Trophoblast cell (in vitro differentiated cells and primary cell): Measurements from ENCODE around the gene SPI1.

Experiments used
- DNase-seq, 2 donors: peaks; one replicate each; pipeline ENCODE4 v3.0.0-alpha.2; 2016
- H2AFZ ChIP-seq: 2 replicates; pipeline ENCODE4 v1.6.1; 2013; ENCODE audit warnings: low read length, moderate library complexity, mild to moderate bottlenecking; ENCODE audit not compliant: insufficient read depth, poor library complexity
- H2AK5ac ChIP-seq: 2 replicates; pipeline ENCODE4 v1.6.1; 2013; ENCODE audit warnings: mild to moderate bottlenecking, low read length
- H2BK120ac ChIP-seq: 2 replicates; pipeline ENCODE4 v1.6.1; 2013; ENCODE audit warnings: low read length, mild to moderate bottlenecking, moderate library complexity; ENCODE audit not compliant: insufficient read depth, poor library complexity
- H2BK12ac ChIP-seq: 2 replicates; pipeline ENCODE4 v1.6.1; 2013; ENCODE audit warnings: mild to moderate bottlenecking, low read length, moderate library complexity
- H2BK5ac ChIP-seq: 2 replicates; pipeline ENCODE4 v1.6.1; 2013; ENCODE audit warnings: low read length, low read depth, moderate library complexity, mild to moderate bottlenecking; ENCODE audit not compliant: poor library complexity
- H3K14ac ChIP-seq: 2 replicates; pipeline ENCODE4 v1.6.1; 2013; ENCODE audit warnings: mild to moderate bottlenecking, low read length
- H3K18ac ChIP-seq: 2 replicates; pipeline ENCODE4 v1.6.1; 2013; ENCODE audit warnings: mild to moderate bottlenecking, low read length
- H3K23ac ChIP-seq: 2 replicates; pipeline ENCODE4 v1.6.1; 2013; ENCODE audit warnings: low read length
- H3K27ac ChIP-seq: 2 replicates; pipeline ENCODE4 v1.5.1; 2013; ENCODE audit warnings: low read depth, mild to moderate bottlenecking, inconsistent platforms, low read length, moderate library complexity
- H3K27me3 ChIP-seq: 2 replicates; pipeline ENCODE4 v1.6.1; 2013; ENCODE audit warnings: inconsistent platforms, mild to moderate bottlenecking, low read length, moderate library complexity; ENCODE audit not compliant: insufficient read depth
- H3K36me3 ChIP-seq, 2 experiments: 1 replicate in 1 of 2; 2 replicates in 1 of 2; pipeline ENCODE4 v1.6.1; 2013; ENCODE audit warnings: low read length in 2 of 2, mild to moderate bottlenecking in 2 of 2, moderate library complexity in 1 of 2; ENCODE audit not compliant: insufficient read depth in 2 of 2, control insufficient read depth in 1 of 2
- H3K4ac ChIP-seq: 2 replicates; pipeline ENCODE4 v1.6.1; 2013; ENCODE audit warnings: low read depth, mild to moderate bottlenecking, low read length, moderate library complexity
- H3K4me1 ChIP-seq, 2 experiments: 1 replicate in 1 of 2; 2 replicates in 1 of 2; pipeline ENCODE4 v1.6.1; 2013; ENCODE audit warnings: low read length in 2 of 2, mild to moderate bottlenecking in 2 of 2, moderate library complexity in 1 of 2; ENCODE audit not compliant: insufficient read depth in 2 of 2, control insufficient read depth in 1 of 2
- H3K4me2 ChIP-seq: 2 replicates; pipeline ENCODE4 v1.6.1; 2013; ENCODE audit warnings: inconsistent platforms, mild to moderate bottlenecking, low read length, moderate library complexity
- H3K4me3 ChIP-seq: 2 replicates; pipeline ENCODE4 v1.5.1; 2013; ENCODE audit warnings: mild to moderate bottlenecking, low read depth, low read length, inconsistent platforms
- H3K79me1 ChIP-seq: one replicate; pipeline ENCODE4 v1.6.1; 2013; ENCODE audit warnings: low read length
- H3K79me2 ChIP-seq: 2 replicates; pipeline ENCODE4 v1.6.1; 2013; ENCODE audit warnings: low read length, mild to moderate bottlenecking; ENCODE audit not compliant: control insufficient read depth, insufficient read depth, poor library complexity
- H3K9ac ChIP-seq: 2 replicates; pipeline ENCODE4 v1.6.1; 2013; ENCODE audit warnings: mild to moderate bottlenecking, low read length
- H3K9me3 ChIP-seq: 2 replicates; pipeline ENCODE4 v1.6.1; 2013; ENCODE audit warnings: low read depth, mild to moderate bottlenecking, control low read depth, inconsistent platforms, low read length; ENCODE audit not compliant: insufficient read depth
- H4K12ac ChIP-seq: 2 replicates; pipeline ENCODE4 v1.6.1; 2013; ENCODE audit warnings: low read depth, mild to moderate bottlenecking, low read length, moderate library complexity
- H4K8ac ChIP-seq: 2 replicates; pipeline ENCODE4 v1.6.1; 2013; ENCODE audit warnings: low read depth, mild to moderate bottlenecking, low read length, moderate library complexity
- H4K91ac ChIP-seq: one replicate; pipeline ENCODE4 v1.6.1; 2013; ENCODE audit warnings: low read depth, mild to moderate bottlenecking, low read length, moderate library complexity
- WGBS: extraction: QIAGEN DNeasy Blood & Tissue Kit; methylation state at CpG from one replicate; pipeline ENCODE4 v1.1.7; 2013; ENCODE audit warnings: missing lambda C conversion rate; ENCODE audit not compliant: insufficient read length, insufficient coverage; ENCODE audit errors: extremely low coverage; 5-methylcytosine and 5-hydroxymethylcytosine counted together

The SPI1 gene

DNA sequence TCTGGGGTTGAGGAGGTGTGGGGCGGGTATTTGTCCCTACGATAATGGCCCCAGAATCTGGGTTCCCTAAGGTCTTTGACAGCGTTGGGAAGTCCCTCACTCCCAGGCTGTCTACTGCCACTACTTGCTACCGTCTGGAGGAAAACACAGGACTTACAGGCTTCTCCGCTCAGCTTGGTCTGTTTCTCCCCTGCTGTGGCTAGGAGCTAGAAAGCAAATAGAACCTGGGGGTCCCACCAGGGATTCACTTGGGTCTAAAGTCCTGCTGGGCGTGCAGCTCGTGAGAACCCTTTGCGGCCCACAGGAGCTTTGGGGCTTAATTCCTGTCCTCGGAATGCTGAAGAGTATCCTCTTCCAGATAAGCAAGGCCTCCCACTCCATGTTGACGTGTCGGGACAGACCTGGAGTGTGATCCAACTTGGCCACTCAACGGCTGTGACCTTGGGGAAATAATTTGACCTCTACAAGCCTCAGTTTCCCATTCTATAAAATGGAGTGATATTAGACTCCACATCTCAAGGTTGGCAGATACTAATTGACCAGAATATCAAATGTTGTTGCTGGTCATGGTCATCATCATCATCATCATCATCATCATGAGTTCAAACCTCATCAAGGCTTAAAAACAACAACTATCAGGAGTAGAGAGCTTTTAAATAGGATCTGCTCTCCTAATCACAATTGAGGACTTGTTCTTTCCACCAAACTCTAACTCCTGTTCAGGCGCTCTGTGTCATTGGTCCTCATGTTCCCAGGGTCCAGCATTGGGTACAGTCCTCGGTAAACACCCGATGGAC lies 24.2 kb downstream of the SPI1 start:
- Histone ChIP-seq H3K18ac (no peak overlapping the region), H3K36me3 (no peaks in the 10 kb centered on the region), H2BK12ac (no peak overlapping the region), H3K4me2 (peak overlapping the region; percentile 63), H3K4me1 (peaks cover 0 to 6% of the 10 kb centered on the region in 2 experiments), H2AK5ac (no peak overlapping the region), H2BK5ac (no peak overlapping the region), H3K79me1 (no peaks in the 10 kb centered on the region), H4K12ac (no peak overlapping the region), H3K14ac (no peak overlapping the region), H4K91ac (no peak overlapping the region), H3K79me2 (no peaks in the 10 kb centered on the region), H2AFZ (no peak overlapping the region), H3K4ac (no peak overlapping the region), H3K9ac (no peak overlapping the region), H3K23ac (no peak overlapping the region), H2BK120ac (no peak overlapping the region), H3K27ac (no peak overlapping the region), H3K4me3 (no peak overlapping the region), H3K9me3 (peaks cover 22% of the 10 kb centered on the region), H3K27me3 (no peaks in the 10 kb centered on the region), H4K8ac (no peak overlapping the region)
- WGBS = no CpG with 5 or more reads among the region's 15 CpGs
- DNase-seq = no peak

DNA sequence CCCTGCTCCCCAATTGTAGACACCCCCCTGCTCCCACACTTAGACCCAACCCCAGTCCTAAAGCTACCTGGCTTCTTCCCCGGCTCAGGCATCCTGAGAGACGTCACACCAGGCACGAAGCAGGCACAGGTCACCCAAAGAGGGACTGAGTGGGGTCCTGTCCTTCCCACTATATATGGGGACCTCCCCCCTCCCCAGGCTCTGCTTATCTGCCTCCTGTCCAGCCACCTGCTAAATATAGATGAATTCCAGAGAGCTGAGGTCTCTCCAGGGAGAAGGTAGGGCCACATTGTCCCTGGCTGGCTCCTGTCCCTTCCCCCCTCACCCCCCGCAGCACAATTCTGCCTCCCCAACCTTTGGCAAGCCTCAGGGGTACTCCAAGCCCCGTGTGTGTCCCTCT lies 25.8 kb downstream of the SPI1 start, which contains the start of gene MYBPC3:
MYBPC3 (minus strand) TSS at position 147 of the 400 bp plus-strand sequence; CDS start at position 92, 55 bp downstream.
- no peak within 1 kb of the TSS for H3K4ac ChIP-seq
- H3K9me3 ChIP-seq = peaks cover 18% of the 10 kb centered on the region
- H4K91ac ChIP-seq = no peak within 1 kb of the TSS
- H2AK5ac ChIP-seq = no peak within 1 kb of the TSS
- no peaks in the 10 kb centered on the region for H3K36me3 ChIP-seq
- H2AFZ ChIP-seq = no peak within 1 kb of the TSS
- no peak within 1 kb of the TSS for H2BK120ac ChIP-seq
- no peaks in the 10 kb centered on the region for H3K79me1 ChIP-seq
- H3K27me3 ChIP-seq = no peaks in the 10 kb centered on the region
- DNase-seq = no peak
- H4K12ac ChIP-seq = no peak within 1 kb of the TSS
- no peaks in the 10 kb centered on the region for H3K79me2 ChIP-seq
- no peak within 1 kb of the TSS for H2BK12ac ChIP-seq
- no CpG with 5 or more reads among the region's 5 CpGs for WGBS
- no peak within 1 kb of the TSS for H3K14ac ChIP-seq
- no peak within 1 kb of the TSS for H3K4me2 ChIP-seq
- H3K9ac ChIP-seq = no peak within 1 kb of the TSS
- H3K27ac ChIP-seq = no peak within 1 kb of the TSS
- H3K18ac ChIP-seq = no peak within 1 kb of the TSS
- H4K8ac ChIP-seq = no peak within 1 kb of the TSS
- H2BK5ac ChIP-seq = no peak within 1 kb of the TSS
- no peak within 1 kb of the TSS for H3K23ac ChIP-seq
- peak within 1 kb of the TSS; percentile 14 for H3K4me3 ChIP-seq
- peaks cover 0 to 6% of the 10 kb centered on the region in 2 experiments for H3K4me1 ChIP-seq

DNA sequence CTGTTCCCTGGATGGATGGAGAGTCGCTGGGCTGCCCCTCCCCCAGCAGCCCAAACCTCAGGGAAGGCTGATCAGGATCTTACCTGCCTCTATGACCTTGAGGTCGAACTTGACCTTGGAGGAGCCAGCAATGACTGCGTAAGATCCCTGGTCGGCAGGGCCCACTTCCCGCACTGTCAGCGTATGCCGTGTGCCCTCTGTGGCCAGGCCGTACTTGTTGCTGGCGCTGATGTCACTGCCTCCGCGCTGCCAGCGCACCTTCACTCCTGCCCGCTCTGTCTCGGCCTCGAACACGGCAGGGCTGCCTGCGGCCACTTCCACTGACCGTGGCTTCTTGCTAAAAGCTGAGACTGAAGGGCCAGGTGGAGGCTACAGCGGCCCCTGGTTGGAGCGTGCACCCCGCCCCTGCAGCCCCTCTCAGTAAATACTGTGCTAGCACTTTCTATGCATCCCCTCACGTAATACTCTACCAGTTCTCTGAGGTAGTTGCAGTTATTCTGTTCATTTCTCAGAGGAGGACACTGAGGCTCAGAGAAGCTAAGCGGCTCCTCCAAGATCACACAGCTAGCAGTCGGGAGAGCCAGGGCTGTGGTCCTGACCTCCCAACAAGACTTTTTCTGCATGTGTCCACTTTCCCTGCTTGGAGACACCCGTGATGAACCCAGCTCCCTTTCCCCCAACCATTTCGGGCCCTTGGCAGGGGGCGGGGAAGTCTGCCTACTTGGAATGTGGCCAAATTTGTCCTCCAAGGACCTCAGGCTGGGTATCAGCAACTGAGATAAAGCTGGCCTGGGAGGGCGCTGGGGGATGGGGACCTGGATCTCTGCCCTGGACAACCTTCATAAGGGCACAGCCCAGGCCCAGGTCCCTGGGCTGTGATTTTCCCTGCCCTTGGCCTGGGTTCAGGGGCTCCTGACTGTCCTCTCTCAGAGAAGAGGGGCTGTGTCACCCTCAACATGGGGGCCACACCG lies 26.9 kb downstream of the SPI1 start:
- Histone ChIP-seq H3K4ac (no peak overlapping the region), H3K4me3 (peak overlapping the region; percentile 14), H2AFZ (no peak overlapping the region), H2BK12ac (no peak overlapping the region), H2BK120ac (no peak overlapping the region), H3K23ac (no peak overlapping the region), H4K91ac (no peak overlapping the region), H4K8ac (no peak overlapping the region), H3K14ac (no peak overlapping the region), H3K27me3 (no peaks in the 10 kb centered on the region), H3K27ac (no peak overlapping the region), H3K36me3 (no peaks in the 10 kb centered on the region), H3K4me2 (no peak overlapping the region), H3K79me2 (no peaks in the 10 kb centered on the region), H3K18ac (no peak overlapping the region), H3K9me3 (peaks cover 8% of the 10 kb centered on the region), H3K4me1 (peaks cover 0 to 6% of the 10 kb centered on the region in 2 experiments), H3K9ac (no peak overlapping the region), H2BK5ac (no peak overlapping the region), H4K12ac (no peak overlapping the region), H2AK5ac (no peak overlapping the region), H3K79me1 (no peaks in the 10 kb centered on the region)
- WGBS = no CpG with 5 or more reads among the region's 29 CpGs
- DNase-seq = no peak

DNA sequence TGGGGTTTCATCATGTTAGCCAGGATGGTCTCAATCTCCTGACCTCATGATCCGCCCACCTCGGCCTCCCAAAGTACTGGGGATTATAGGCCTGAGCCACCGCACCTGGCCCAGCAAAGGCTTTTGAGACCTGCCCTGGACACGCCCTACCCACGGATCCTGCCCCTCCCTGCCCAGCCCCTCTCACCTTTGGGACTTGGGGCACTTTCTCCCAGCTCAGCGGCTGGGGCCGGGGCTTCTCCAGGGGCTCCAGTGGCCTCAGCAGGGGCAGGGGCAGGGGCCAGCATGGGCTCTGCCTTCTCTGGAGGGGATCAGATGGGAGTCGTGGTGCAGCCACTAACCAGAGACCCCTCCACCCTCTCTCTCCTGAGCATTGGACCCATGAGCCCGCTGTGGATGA lies 28.0 kb downstream of the SPI1 start:
- WGBS = no CpG with 5 or more reads among the region's 9 CpGs

More for the DNA sequence above, 28.0 kb downstream of the SPI1 start:
- H2AK5ac ChIP-seq = no peak overlapping the region
- no peak overlapping the region for H3K4ac ChIP-seq
- H3K4me2 ChIP-seq = no peak overlapping the region
- H3K9me3 ChIP-seq = no peaks in the 10 kb centered on the region
- no peak overlapping the region for H3K23ac ChIP-seq
- no peak overlapping the region for H3K9ac ChIP-seq
- H3K4me1 ChIP-seq = peaks cover 0 to 2% of the 10 kb centered on the region in 2 experiments
- no peaks in the 10 kb centered on the region for H3K27me3 ChIP-seq
- no peak for DNase-seq
- no peaks in the 10 kb centered on the region for H3K36me3 ChIP-seq
- no peak overlapping the region for H2BK120ac ChIP-seq
- H4K12ac ChIP-seq = no peak overlapping the region
- no peak overlapping the region for H2AFZ ChIP-seq
- no peak overlapping the region for H2BK5ac ChIP-seq
- H4K8ac ChIP-seq = no peak overlapping the region
- H3K18ac ChIP-seq = no peak overlapping the region
- no peak overlapping the region for H2BK12ac ChIP-seq
- H3K79me2 ChIP-seq = no peaks in the 10 kb centered on the region
- no peaks in the 10 kb centered on the region for H3K79me1 ChIP-seq
- H3K4me3 ChIP-seq = no peak overlapping the region
- no peak overlapping the region for H3K27ac ChIP-seq
- H4K91ac ChIP-seq = no peak overlapping the region
- H3K14ac ChIP-seq = no peak overlapping the region
